H1 (cell line): ENCODE measurements around the gene NR1D2. TPM values are rescaled to one million over a fixed set of nuclear protein-coding genes. Genes with fewer than 3 reads are reported as not detected.

Experiments
- CHD7 ChIP-seq: fragments of 300-600 bp; sonication (generic); IDR thresholded peaks from 2 replicates; pipeline ENCODE4 v1.7.1; 2012; ENCODE audit warnings: low read length, moderate library complexity, mild to moderate bottlenecking, inconsistent platforms; ENCODE audit not compliant: insufficient replicate concordance
- EP300 ChIP-seq, 2 experiments: IDR thresholded peaks; 1 replicate in 1 of 2; 2 replicates in 1 of 2; pipeline ENCODE4 v1.6.1; 2011 to 2012; ENCODE audit warnings: low read depth in 2 of 2, low read length in 2 of 2, mild to moderate bottlenecking in 2 of 2, borderline replicate concordance in 1 of 2, inconsistent platforms in 1 of 2, moderate library complexity in 1 of 2
- GABPA ChIP-seq: IDR thresholded peaks from 2 replicates; pipeline ENCODE4 v1.6.1; 2011; ENCODE audit warnings: mild to moderate bottlenecking, low read length, moderate library complexity, borderline replicate concordance; ENCODE audit not compliant: insufficient read depth
- MAFK ChIP-seq: IDR thresholded peaks from 2 replicates; pipeline ENCODE4 v1.6.1; 2012; ENCODE audit warnings: low read depth, mild to moderate bottlenecking, improper control_type of control experiment, low read length
- POLR2A ChIP-seq, 2 experiments: IDR thresholded peaks; 1 replicate in 1 of 2; 2 replicates in 1 of 2; pipeline ENCODE4 v1.6.1; 2011; ENCODE audit warnings: low read depth in 2 of 2, low read length in 2 of 2, mild to moderate bottlenecking in 2 of 2; ENCODE audit errors: control extremely low read depth in 1 of 2
- YY1 ChIP-seq: IDR thresholded peaks from 2 replicates; pipeline ENCODE4 v1.6.1; 2011; ENCODE audit warnings: low read depth, mild to moderate bottlenecking, low read length
- polyA plus RNA-seq, 7 experiments: library from polyadenylated mRNA; depleted of rRNA in 3 of 7; stranded (reverse) in 5 of 7; unstranded in 2 of 7; fragments of >200 nt in 5 of 7; fragments of 200-250 nt in 2 of 7; gene quantifications; 1 replicate in 5 of 7; 2 replicates in 1 of 7; 4 replicates in 1 of 7; pipeline versions ENCODE4 v1.2.1 to v1.2.3, GENCODE V29; 2011 to 2013; ENCODE audit warnings: missing spikeins in 2 of 7, mixed read lengths in 2 of 7
- total RNA-seq: library from RNA; stranded (reverse); fragmentation: NEBNext Ultra II Directional; extraction: Animal tissue kit (Norgen Biotek cat#: 25700); gene quantifications from 2 replicates; pipeline ENCODE4 v1.2.1, GENCODE V29; 2021

NR1D2 gene
- total and polyA plus RNA-seq, 2 of the 8 experiments (the other 6 are each of a cell fraction or from before 2014, with no cell fraction given) = 5.9 to 21.7 TPM

- no peak for TF ChIP-seq GABPA
- TF ChIP-seq MAFK = no peak
- no peak for TF ChIP-seq CHD7
- no peak for TF ChIP-seq EP300 (IDR thresholded peaks at IDR 0.05; ENCODE audit: borderline replicate concordance in 1 of 2, low read depth in 2 of 2, low read length in 2 of 2)
- no peak for TF ChIP-seq YY1
- TF ChIP-seq POLR2A (IDR thresholded peaks at IDR 0.05; ENCODE audit: control extremely low read depth in 1 of 2, low read depth in 2 of 2, low read length in 2 of 2) = no peak
- TF ChIP-seq, all 59 proteins: peak for 0
These were observed 75.1 kb downstream of the NR1D2 start (continued) for GRCh38 chr3:24020036-24020691.
